ENCODE data around the gene NAV2.

NAV2 gene

DNA sequence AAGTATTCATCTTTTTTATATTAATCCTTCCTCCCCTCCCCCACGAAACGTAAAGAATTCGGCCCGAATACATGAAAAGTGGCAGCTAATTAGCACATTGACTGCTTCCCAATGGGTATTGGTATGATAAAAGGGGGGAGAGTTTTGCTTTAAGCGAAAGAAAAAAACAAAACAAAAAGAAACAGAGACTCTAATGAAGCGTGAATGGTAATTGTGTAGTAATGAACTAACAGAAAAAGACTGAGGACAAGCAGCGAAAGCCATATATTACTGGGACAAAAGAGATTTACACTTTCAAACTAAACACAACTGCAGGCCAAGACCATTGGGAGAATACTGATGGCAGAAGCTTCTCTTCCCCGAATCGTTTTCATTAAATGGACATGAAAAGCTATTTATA lies 445.1 kb downstream of the NAV2 start:
- DNase-seq (ENCODE audit: insufficient read length, low spot score) (no peak), FAIRE-seq (no peak)

DNA sequence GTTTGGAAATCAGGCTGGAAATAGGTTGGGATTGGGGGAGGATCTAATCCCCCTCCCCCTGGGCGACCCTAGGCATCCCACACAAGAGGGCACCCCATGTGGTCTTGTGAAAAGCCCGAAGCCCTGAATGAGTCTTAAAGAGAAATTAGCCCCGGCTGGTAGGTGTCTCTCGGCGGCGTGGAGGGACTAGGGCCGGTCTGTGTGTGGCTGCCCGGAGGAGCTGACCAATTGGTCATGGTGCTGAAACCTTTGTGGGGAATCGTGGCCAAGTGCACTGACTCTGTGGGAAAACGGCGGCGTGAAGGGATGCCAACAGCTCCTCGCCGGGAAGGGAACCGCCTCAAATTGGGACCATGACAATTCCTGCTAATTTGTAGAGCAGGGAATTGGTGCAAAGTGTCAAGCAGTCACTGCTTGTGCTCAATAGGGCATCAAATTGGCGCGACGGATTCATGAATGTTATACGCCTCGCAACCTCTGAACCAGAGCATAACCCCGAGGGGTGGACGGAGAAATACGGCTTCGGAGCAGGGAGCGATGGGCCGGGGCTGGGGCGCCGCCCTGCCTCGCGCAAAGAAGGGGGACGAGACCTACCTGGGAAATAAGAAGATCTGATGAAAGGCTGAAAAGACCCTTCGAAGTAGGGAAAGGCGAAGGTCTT lies 446.1 kb downstream of the NAV2 start:
- FAIRE-seq: no peak
- no peak for DNase-seq (ENCODE audit: insufficient read length, low spot score)

DNA sequence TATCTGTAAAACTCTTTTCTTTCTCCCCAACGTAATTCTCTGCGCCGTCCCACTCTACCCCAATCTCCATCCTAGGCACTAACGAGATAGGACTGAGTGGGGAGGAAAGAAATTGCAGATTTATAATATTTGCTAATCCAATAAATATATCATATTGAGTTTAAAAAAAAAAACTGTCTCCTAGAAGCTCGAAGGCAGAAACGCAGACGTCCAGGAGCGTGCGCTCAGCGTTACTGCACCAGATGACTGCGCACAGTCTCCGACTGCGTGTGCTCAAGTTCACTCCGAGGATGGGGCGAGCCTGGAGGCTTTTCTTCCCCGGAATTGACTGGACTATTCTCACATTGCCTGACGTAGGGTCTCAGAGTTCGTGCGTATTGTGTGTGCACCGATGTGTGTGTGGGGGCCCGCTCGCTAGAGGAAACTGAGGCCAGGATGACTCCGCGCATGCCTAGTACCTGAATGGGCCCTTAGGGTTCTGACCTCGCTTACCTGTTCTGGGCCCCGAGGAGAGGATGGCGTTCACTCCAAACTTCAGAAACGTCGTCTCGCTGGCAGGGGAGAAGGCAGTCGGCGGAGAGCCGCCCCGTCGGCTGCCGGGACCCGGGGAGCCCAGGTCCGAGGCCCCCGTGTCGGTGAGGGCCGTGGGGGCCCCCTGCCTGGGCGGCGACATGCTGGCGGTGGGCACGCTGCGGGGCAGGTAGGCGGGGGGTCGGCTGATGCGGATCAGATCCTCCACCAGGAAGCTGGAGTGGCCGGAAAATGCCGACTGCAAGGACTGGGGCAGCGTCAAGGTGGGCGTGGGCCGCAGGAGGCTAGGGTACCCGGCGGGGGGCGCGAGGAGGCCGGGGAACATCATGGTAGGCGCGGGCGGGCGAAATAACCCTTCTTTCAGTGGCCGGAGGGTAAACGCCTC lies 447.1 kb downstream of the NAV2 start:
- DNase-seq (ENCODE audit: insufficient read length, low spot score) (no peak), FAIRE-seq (no peak)

DNA sequence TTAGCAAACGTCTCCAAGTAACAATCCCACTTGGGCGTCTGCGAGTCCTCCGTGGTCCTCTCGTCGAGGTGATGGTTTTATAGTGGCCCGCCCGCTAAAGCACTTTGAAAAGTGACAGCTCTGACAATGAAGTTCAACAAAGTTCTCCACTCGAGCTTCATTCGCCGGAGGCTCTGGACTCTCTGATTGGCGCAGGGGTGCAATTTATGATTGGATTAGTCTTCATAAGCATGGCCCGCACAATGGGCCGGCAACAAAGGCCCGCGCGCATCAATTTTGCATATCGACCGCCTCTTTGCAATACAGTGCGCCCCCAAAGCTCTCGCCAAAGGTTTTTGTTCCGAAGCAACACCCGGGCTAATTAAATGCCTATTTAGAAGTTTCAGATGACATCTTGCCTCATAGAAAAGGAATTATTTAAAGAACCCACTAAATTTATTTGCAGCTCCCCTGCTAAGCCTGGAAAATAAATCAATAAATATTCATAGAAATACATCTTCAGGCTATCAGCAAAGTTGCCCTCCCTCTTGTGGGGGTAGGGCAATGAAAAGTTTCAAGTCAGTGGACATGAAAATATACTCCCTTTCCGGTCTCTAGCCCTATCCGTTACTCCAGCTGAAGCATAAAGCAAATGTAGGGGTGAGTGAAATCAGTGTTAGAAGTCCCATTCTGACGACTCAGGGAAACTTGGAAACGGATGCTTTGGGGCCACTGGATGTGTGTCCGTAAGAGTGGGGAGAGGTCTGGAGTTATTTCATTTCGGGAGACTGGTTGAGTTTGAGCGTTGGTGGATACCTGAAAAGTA lies 448.0 kb downstream of the NAV2 start, which contains the start of gene DBX1:
Gene DBX1, minus strand, starts transcription at position 51 of the 805 bp plus-strand sequence. CDS start 151 bp downstream, outside the sequence.
- DNase-seq (ENCODE audit: insufficient read length, low spot score): no peak
- no peak for FAIRE-seq

DNA sequence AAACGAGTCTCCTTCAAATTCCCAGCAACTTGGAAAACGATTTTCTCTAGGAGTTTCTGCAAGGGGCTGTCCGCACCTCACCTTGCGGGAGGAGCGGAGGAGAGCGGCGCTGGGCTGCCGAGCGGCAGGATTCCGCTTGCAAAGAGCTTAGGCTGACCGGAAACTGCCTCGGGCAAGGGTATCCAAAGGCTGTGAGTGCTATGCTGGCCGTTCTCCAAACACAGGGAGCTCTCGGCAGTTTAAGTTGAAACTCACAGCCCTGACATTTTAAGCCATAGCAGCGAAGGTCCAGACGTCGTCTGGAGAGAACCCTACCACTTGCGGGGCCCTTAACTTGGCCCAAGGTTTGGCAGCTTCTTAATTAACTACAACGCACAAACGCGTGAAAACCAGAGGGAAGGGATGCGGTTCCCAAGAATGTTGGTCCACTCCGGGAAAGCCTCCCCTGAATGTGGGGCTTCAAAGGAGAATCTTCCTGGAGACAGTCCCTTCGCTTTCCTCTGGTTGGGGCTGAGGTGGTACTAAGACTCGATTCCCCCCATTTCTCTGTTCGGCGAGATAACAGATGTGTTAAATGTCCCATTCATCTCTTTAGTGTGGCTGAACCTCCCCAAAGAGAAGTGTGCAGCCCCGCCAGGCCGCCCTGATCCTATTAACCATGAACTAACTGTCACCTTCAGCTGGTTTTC lies 448.7 kb downstream of the NAV2 start:
- no peak for FAIRE-seq
- DNase-seq (ENCODE audit: insufficient read length, low spot score): no peak

DNA sequence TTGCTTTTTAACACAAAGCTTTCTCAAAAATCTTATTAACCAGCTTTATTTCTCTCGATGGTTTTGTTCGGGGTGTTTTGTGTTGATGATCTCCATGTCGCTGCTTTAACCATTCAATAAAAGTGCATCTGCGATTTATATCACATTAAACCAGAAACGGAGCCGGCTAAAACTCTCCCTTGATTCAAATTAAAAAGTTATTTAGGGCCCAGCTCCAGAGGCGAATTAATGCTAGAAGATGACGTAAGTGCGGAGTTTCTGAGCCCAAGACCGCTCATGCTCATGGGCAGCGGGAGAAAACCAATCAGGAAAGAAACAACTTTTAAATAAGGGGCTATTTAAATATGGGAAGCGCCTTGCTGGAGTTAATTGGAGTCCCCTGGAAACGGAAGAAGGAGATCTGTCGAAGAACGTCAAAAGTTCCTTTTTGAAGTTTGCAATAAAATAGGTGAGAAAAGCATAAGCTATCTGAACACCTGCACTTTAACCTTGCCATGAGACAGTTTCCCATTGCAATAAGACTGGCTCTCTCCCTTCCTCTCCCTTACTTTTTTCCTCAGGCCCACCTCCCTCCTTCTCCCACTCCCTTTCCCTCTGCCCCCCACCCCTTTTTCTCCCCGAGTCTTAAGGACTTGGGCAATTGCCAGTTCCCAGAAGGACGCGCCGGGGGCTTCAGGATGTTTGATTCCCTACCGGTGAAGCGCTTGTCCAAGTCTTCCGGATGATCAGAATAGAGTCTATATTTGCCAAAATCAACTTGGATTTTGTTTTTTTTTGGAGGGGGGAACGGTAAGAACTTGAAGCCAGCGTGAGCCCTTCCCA lies 449.5 kb downstream of the NAV2 start:
- DNase-seq (ENCODE audit: insufficient read length, low spot score): no peak
- FAIRE-seq: no peak

DNA sequence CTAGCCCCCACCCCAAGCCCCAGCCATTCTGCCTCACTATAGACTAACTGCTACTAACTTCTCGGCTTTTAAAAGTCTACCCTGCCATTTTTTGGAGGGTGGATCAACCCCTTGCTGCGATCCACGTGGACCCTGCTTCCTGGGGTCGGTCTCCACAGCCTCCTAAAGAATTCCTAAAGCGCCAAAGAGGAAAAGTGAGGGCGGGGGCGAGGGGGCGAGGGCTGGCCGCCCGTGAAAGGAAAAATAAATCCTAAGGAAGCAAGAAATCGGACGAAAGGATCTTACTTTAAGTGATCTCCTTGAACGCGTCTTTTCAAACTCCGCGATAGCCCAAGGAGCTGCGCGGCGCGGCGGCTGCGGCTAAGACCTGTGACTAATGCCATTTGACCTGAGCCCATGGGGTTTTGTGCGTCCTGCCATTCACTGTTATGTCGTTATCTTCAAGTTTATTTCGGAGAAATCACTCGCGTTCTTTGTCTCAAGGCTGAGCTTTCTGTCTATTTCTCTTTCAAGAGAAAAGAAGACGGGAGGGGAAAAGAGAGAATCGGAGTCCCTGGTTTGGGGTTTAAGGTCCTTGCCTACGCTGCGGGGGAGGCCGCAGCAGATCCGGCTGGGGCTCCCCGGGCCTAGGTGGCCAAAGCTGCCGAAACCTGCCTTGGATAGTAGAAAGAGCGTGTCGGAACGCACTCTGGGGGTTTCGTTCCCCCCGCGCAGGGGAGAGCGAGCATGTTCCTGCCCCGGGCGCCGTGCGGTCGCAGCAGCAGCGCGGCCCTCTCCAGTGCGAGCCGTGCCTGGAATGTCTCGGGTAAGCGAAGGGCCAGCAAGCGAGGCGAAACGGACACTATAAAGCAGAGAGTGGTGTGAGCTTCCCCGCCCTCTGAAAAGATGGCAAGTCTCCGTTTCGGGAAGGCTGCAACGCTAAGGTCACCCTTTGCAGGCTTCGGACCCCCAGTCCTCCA lies 450.5 kb downstream of the NAV2 start:
- FAIRE-seq (no peak), DNase-seq (ENCODE audit: insufficient read length, low spot score) (no peak)

DNA sequence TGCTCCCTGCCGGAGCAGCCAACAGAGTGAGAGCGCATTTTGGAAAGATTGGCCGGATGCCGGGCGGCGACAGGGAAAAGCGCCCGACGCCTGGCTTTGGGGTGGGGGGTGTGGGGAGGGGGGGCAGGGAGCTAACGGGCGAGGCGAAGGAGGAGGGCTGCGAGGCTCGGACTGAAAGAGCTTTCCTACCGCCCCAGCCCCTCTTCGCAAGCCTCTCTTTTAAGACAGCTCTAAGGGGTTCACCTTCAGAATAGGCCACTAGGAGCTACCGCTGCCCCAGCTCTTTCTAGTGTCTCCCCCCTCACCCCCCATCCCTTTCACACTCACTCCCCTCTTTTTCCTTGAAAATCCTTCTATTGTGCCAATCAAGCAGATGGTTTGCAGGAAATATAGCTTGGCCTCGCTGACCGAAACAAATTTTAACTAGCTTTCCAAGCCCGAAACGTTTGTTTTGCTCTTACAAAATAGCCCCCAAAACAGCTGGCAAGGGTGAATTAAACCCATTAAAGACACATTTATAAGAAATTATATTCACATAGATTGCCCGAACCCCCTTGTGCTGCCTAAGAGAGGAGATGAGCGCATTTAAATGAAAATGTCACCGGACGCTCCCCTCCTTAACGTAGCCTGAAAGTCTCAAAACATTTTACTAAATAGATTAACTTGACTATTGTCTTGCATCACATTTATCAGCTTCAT lies 451.3 kb downstream of the NAV2 start:
- no peak for FAIRE-seq

More for the DNA sequence above, 451.3 kb downstream of the NAV2 start:
- DNase-seq (ENCODE audit: insufficient read length, low spot score): no peak

Data from GM19239 (cell line).